Stimulated activated CD4-positive, alpha-beta T cell treated with anti-CD3 and anti-CD28 coated beads, Interleukin-1b, Interleukin-23, amount 100 ng/mL, for 48 hours (primary cell): Measurements from ENCODE around the gene IMPG1.
"Not testable (repeated sequence)": the region's sequence is repeated elsewhere in the genome, so short reads cannot be mapped to it uniquely, and the experiment has no call there.

Source experiments
- DNase-seq: peaks from one replicate; pipeline ENCODE4 v3.0.0-alpha.2; 2020

Gene IMPG1

DNA sequence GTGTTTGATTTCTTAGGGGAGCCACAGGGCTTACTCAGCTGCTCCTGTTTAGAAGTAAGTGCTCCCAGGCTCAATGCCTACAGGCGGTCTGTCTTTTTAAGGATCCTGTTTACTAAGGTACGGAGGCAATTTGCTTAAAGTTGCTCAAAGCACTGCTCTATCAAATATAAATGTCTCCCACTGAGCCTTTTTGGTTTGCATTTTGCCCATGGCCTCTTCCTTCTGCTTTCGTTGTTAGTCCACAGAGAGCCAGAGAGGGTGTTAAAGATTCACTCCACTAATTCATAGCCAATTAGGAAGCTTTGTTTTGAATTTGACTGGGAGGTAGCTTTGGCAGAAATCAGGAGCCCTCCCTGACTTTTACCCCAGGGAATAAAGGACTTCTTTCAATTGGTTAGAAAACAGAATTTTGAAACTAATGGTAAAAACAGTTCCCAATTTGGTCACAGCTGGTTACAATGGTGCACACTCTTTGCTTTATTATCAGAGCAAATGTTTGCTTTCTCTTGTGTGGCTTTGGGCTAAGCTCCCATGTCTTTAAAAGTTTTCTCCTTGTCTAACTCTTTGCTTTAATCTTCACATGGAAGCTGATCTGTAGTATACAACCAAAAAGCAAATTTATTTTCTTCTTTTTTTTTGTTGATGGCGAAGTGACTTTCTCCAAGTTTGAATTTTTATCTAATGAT, 126.2 kb downstream of the IMPG1 start:
- DNase-seq: no peak

DNA sequence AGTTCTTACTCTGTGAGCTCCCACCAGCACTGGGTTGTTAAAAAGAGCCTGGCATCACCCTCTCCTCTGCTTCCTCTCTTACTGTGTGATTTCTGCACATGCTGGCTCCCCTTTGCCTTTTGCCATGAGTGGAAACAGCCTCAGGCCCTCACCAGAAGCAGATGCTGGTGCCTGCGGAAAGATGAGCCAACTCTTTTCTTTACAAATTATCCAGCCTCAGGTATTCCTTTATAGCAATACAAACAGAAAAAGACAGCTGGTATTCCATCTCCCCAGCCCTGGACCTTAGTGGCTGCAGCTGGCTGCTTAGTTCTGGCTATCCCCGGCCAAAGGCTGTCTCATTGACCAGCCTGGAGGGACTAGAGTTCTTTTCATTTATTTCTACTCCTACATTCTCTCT, 129.1 kb downstream of the IMPG1 start:
- no peak for DNase-seq

DNA sequence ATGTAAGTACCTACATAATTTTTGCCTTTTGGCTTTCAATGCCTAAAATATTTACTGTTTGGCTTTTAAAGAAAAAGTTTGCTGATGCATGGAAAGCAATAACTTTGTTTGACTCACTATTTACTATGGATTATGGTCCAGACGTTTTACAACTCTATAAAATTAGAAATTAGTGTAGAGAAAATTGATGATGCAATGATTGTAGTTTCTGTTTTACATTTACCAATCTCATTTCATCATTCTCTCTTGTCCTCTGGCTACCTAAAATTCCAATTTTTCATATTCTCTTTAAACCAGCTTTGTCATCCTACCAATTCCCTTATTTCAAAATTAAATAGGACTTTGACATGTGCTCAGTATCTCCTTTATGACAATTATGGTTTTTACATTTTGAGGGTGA, 131.0 kb downstream of the IMPG1 start:
- no peak for DNase-seq

DNA sequence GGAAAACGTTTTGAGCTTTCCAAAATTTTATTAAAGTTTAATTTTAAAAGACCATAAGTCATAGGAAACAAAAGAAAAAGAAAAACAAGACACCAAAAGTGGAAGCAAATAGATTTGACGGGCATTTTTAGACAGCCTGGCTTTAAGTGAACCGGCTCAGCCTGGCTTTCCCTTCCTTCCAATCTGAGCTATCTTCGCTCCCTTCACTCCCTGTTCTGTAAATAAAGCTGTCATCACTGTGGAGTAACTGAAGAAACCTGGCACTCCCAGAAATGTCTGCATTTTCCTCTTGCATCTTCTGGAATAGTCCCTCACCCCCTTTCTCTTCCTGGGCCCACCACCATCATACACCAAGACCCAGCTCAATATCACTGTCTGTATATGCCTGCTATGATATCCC, 131.9 kb downstream of the IMPG1 start:
- no peak for DNase-seq

DNA sequence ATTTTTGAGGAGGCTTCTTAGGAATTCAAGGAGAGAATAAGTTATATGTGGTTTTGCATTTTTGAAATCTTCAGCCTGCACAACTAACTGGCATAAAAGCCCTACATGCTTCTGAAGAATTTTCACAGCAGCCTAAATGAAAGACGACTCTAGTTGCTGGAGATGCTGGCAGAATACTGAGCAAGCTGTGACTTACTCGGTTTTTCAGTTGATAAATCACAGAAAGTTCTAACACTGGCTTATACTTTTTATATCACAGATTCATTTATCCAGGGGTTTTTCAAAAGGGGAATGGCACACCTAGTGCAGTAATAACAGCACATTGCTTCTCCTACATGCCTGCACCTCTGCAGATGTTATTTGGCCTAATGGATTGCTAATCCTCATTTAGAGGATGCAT, 134.6 kb downstream of the IMPG1 start:
- no peak for DNase-seq

DNA sequence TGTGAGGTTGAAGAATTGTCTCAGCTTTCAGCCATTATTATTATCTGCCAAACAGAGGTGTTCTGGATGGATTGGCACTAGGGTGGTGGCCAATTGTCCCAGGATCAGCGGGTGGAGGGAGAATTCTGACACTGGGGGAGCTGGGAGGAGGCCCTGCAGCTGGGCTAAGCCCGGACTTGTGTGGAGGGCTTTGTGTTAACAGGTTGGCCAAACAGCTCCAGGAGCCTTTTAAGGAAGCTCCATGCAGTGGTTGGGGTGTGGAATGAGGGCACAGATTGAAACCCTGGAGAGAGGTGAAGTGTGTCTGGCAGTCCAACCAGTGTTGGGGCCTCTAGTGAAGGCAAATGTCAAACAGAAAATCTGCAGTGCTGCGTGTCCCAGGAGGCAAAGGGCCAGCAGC, 135.8 kb downstream of the IMPG1 start:
- DNase-seq: no peak

DNA sequence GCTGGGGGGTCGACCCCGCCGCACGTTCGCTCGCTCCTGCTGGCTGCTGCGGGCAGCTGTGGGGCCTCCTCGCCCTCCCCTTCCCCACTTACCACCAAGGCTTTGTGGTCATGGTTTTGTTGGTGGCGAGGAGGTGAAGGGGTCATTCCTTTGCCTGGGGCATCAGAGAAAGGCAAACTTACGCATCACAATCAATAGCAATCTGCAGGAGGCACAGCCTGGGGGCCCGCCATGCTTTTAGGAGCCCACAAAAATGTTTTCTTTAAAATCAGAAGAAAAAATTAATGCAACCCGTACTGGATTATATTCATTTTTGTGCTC, 137.0 kb downstream of the IMPG1 start:
- DNase-seq: no peak

DNA sequence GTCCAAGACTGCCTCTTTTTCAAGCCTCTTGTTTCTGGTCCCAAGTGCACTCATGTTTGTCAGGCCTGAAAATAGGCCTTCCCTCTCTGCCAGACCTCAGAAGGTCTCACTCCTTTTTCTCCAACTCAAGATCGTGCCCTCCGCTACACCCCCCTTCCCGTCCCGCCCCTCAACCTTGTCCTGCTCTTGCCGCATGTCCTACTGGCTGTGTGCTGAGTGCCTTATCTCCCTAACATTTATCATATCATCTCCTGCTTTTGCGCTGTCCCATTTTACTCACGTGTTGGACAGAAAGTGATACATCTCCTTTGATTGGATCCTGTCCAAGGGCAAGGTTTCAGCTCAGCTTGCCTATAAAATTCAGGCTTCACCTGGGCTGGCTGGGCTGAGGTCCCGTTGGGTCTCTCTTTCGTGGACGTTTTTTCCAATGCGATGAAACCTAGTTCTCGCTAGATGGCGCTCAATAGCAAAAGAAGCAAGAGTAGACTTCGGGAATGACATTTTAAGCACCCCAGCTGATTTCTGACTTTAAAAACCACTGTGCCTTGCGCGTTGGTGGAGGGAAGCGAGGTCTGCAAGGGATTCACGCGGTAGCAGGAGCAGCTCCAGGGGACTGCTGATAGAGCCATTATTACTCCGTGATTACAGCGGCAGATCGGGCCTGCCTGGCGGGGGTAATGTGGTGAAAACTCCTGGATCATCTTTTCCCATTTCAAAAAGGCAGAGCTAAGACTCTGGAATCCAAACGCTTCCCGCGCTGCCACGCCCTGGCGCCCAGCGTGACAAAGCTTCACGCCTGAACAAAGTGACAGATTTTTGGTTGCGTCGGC, 137.6 kb downstream of the IMPG1 start:
- DNase-seq: peak; percentile 19

DNA sequence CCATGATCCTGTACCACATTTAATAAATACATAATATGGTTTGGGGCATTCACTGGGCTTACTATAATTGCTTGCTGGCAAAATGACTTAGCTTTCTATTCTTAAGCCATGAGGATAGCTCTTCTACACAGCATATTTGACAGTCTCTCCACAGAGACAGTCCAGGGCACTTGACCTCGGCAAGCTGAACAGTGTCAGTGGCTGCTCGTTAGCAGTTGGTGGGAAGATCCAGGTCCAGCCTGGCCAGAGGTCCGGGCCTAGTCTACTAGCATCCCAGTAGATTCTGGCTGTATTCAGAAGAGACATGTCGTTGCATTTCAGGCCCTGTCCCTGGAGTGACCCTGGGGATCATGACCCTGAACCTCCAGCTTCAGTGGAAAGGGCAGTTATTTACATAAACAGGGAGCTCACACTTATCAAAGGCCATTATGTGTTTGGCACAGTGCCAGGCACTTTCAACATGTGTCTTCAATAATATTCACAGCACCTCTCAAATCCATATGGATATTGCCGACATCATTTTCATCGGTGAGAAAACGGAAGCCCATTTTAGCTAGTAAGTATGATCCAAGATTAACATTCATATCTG, 139.0 kb downstream of the IMPG1 start:
- no peak for DNase-seq

DNA sequence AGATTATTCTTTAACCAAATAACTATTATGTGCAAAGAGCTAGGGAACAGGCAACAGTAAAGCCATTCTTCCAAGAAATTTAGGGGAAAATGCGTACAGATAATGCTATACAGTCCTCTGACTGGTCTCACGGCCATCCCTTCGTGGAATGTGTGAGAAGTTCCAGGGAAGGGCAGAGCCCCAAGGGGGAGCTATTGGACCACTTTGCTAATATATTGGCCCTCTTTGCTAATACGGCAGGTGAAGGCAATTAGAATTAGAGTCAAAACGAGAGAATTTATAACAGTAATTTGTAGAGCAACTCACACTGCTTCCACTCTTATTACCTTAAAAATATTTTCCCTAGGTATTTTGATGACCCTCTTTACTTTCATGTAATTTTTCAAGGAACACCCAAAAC, 140.4 kb downstream of the IMPG1 start:
- DNase-seq: no peak

DNA sequence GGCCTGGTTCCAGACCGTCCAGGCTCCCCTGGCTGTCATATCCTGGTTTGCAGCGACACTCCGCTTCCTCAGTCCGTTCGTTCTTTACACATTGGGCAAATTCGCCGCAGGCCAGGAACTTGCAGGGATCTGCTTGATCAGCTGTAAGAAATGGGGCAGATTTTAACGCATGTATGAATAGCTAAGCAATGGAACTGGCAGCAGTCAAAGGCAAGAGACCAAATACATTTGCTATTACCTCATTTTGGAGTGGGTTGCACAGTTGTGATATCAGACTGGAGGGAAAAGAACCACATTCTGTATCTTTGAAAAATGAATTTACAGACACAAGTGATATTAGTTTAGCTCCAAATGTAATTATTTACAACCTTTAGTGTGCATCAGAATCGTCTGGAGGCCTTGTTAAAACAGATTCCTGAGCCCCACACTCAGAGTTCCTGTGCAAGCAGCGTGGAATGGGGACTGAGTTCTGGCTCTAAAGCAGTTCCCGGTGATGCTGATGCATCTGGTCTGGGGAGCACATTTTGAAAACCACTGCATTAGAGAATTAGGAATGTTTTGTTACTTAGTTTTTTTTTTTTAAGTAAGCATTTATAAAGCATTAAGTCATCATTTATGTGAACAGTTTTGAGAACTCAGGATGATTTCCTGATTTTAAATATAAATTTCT, 141.3 kb downstream of the IMPG1 start:
- DNase-seq: no peak

DNA sequence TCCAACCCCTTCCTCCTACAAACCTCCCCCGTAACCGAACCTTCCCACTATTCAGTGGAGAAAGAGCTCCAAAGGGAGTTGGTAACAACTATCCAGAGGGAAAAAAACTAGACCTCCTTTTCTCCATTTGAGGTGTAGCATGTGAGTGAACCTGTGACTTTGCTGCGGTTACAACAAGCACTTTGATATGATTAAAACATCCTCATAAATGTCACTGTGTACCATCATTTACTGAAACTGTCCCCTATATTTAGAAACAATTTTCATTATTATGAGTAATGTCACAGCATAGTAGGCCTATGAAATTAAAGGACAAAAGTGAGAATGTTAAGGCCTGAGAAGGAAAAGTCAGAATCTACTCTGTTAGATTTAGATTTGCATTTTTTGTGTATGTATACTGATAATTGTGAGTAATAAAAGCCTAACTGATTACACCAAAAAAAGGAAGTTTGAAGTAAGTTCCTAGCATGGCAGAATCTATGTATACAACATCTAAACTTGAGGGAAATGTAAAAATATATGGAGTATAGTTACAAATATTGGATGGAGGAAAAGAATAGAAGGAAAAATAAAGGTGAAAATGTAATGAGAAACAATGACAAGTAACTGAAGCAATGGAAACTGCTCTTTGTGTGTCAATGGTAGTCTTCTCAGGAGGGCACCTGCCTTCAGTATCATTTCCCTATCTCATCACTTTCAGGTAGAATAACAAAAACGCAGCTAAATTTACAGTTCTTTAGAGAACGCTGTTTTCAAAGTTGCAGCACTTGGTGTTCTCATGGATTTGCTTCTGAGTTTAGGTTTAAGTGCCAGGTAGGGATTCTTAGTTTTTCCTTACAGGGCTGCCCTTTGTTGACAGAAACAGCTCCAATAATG, 145.9 kb downstream of the IMPG1 start:
- DNase-seq: no peak

DNA sequence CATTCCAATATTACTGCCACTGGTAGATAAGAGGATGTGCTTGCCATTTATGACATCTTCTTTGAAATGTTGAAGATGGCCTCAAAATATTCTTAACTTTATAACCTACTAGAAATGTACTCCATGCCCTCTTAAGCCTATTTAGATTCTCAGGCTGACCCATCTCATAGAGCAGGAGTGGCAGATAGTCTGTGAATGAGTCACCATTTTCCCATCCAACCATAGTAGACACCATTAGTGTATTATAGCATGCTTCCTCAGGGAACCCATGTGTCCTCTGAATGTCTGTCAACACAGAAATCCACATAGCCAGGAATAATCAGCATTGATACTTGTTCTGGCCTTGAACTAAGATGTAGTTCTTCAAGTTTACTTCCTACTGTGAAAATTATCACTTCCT, 150.2 kb downstream of the IMPG1 start:
- DNase-seq: no peak

DNA sequence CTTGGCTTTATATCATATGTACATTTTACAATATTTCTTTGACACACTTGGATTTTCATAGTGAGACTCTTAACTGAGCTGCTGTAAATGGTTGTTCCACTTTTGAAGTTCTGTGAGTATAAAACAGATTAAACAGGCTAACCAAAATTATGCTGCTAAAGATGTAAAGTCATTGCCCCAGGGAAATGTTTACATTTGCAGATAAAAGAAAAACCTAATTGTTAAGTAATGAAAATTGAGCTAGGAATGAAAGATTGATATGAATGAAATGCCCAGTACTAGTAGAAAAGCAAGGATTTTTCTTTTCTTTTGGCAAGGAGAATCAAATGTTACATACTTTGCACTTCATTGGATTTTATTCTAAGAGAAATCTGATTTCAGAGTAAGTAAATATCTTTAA, 159.4 kb downstream of the IMPG1 start:
- DNase-seq: no peak

DNA sequence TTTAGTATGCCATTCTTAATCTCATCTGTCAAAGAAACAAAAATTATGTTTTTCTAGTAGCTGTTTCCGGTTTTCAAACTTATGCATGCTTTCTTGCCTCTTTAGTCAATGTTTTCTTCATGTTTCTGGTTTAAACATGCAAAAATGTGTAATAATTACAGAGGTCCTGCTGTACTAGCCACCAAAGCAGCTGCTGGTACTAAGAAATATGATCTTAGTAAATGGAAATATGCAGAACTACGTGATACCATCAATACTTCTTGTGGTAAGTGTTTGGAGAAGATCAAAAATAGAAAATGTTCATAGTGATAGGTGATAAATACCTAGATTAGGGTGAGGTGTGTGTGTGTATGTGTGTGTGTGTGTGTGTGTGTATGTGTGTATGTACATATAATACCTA, 165.0 kb downstream of the IMPG1 start:
- no peak for DNase-seq

DNA sequence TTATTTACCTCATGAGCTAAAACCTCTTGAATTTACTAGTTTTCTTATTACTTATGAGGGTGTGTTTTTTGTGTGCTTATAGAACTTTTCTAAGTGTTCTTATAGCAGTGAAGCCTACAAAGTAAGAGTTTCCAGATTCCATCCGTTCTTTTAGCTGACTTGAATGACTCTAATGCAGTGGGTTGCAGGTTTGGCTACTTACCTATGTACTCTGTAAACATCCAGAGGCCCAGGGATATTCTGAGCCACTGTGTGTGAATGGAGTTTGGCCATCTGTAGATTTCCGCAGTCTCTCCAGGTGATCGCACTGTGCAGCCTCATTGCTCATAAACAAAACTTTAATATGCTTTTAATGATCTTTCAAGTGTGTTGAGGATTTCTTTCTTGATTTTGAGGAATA, 165.6 kb downstream of the IMPG1 start:
- DNase-seq: no peak

DNA sequence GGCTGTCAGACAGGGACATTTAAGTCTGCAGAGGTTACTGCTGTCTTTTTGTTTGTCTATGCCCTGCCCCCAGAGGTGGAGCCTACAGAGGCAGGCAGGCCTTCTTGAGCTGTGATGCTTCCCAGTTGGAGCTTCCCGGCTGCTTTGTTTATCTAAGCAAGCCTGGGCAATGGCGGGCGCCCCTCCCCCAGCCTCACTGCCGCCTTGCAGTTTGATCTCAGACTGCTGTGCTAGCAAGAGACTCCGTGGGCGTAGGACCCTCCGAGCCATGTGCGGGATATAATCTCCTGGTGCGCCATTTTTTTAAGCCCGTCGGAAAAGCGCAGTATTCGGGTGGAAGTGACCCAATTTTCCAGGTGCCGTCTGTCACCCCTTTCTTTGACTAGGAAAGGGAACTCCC, 167.3 kb downstream of the IMPG1 start:
- DNase-seq: not testable (repeated sequence)

DNA sequence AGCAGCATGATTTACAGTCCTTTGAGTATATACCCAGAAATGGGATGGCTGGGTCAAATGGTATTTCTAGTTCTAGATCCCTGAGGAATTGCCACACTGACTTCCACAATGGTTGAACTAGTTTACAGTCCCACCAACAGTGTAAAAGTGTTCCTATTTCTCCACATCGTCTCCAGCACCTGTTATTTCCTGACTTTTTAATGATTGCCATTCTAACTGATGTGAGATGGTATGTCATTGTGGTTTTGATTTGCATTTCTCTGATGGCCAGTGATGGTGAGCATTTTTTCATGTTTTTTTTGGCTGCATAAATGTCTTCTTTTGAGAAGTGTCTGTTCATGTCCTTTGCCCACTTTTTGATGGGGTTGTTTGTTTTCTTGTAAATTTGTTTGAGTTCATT, 172.2 kb downstream of the IMPG1 start:
- not testable (repeated sequence) for DNase-seq

DNA sequence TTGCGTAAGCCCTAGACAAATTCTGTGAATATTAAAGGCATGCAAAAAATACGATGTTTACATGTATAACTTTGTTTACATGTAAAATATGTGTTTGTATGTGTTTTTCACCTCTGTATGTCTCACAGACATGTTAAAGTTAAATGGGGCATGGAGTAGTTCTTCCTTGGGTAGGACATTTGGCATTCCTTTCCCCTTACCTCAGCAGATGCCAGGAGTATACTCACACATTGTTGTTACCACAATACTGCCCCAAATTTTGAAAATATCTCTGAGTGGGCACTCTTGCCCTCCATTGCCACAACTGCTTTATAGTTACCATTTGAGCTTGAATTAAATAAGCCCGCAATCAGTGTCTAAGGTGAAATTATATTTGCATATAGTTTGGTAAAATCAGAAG, 175.9 kb downstream of the IMPG1 start:
- no peak for DNase-seq

DNA sequence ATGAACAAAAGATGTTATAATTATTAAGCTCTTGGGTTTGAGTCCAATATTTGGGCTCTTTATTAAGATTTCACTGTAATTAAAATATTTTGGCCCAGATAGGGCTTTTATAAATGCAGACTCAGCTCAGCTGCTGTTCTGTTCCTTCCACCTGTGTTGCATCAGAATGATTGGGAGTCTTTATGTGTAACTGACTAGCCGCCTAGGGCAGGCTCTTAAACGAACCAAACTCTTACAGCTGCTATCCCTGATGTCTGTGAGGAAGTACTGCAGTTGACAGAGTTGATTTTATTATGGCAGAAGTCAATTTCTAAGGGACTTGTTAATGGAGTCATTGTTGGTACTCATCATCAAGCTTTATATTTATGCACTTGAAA, 178.7 kb downstream of the IMPG1 start:
- no peak for DNase-seq

DNA sequence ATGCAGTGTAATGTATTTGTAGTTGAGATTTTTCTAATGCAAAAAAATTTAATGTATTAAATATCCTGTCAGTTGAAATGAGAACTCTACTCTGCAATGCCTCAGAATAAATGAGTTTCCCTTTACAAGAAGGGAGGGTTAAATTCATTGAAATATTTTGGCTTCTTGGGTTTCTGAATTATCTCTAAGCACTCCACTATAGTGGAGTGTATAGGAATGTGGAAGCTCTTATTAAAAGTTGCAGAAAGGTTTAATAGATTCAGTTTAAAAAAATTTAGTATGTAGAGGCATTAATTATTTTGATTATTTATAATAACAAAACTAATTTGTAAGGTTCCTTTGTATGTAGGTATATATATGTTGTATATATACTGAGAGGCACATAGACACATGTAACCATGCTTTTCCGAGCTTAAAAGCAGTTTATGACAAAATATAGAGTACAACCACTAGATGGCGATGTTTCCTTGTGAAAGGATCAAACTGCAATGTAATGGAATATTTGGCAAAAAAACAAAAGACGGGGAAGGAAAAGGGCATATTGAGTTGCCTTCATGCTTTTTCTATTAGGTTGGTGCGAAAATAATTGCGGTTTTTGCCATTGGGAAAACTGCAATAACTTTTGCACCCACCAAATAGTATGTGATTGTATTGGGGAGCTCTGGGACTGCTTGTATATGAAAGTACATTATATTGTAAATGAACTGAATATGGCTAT, 179.2 kb downstream of the IMPG1 start:
- DNase-seq: no peak

DNA sequence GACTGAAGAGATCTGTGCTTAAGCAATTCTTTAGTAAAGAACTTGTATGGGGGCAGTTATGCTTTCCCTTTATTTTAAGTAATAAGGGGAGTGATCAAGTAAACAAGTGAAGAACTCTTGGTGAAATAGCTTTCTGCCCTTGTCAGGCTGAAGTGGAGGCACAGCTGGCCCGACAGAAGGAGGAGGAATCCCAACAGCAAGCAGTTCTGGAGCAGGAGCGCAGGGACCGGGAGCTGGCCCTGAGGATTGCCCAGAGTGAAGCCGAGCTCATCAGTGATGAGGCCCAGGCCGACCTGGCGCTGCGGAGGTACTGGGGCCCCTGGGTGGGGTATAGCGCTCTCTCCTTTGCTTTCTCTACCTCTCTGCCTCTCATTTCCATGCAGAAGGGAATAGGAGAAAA, 180.1 kb downstream of the IMPG1 start:
- no peak for DNase-seq
